Measurements from ENCODE around the gene PRKCB. TPM values are rescaled to one million over a fixed set of nuclear protein-coding genes. Genes with fewer than 3 reads are reported as not detected.
A peak's percentile ranks its signal among the peaks of the same experiment; 100 is the strongest.

PRKCB gene
- total and polyA plus RNA-seq, 2 donors from 2014 or later: 0.62 to 17.8 TPM

DNA sequence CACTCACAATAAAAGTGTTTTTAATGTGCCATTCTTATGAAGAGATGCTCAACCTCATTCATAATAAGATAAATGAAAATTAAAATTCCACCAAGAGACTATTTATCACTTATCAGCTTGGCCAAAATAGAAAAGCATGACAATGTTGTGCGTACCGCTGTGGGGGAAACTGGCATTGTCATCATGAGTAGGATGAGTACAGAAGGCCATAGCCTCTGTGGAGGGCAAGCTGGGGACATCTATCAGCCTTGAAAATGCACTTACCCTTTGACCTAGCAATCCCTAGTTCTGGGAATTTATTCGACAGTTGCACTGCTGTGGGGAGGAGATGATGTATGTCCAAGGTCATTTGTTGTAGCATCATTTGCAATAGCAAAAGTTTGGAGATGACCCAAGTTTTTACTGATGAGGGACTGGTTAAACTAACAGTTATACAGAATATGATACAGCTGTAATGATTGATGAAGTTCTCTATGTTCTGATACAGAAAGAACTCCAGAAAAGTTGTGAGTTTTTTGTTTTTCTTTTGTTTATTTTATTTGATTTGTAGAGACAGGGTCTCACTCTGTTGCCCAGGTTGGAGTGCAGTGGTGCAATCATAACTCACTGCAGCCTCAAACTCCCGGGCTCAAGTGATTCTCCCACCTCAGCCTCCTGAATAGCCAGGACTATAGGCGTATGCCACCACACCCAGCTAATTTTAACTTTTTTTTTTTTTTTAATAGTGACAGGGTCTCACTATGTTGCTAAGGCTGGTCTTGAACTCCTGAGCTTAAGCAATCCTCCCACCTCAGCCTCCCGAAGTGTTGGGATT lies 13.7 kb upstream of the PRKCB start:
- no peak overlapping the region for H3K4me3 ChIP-seq (ENCODE audit: low read length in 3 of 3)
- FAIRE-seq (no peak), DNase-seq (peak in 1 of 5 donors; percentile 12)
- no peaks in the 10 kb centered on the region for H3K4me1 ChIP-seq (ENCODE audit: control insufficient read depth in 2 of 3, insufficient read depth in 2 of 3, low read depth in 1 of 3, low read length in 3 of 3)
- H3K27me3 ChIP-seq (ENCODE audit: control insufficient read depth, insufficient read depth, low read length): no peaks in the 10 kb centered on the region
- H3K9me3 ChIP-seq (ENCODE audit: control insufficient read depth in 2 of 3, insufficient read depth in 1 of 3, low read length in 3 of 3): no peaks in the 10 kb centered on the region
- no peak overlapping the region for H3K27ac ChIP-seq (ENCODE audit: low read depth in 2 of 2, low read length in 2 of 2)
- TF ChIP-seq, protein P1, sequence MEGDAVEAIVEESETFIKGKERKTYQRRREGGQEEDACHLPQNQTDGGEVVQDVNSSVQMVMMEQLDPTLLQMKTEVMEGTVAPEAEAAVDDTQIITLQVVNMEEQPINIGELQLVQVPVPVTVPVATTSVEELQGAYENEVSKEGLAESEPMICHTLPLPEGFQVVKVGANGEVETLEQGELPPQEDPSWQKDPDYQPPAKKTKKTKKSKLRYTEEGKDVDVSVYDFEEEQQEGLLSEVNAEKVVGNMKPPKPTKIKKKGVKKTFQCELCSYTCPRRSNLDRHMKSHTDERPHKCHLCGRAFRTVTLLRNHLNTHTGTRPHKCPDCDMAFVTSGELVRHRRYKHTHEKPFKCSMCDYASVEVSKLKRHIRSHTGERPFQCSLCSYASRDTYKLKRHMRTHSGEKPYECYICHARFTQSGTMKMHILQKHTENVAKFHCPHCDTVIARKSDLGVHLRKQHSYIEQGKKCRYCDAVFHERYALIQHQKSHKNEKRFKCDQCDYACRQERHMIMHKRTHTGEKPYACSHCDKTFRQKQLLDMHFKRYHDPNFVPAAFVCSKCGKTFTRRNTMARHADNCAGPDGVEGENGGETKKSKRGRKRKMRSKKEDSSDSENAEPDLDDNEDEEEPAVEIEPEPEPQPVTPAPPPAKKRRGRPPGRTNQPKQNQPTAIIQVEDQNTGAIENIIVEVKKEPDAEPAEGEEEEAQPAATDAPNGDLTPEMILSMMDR (IDR thresholded peaks at IDR 0.05; ENCODE audit: borderline replicate concordance, extremely low read depth, insufficient read depth): no peak
- no peak overlapping the region for H3K9ac ChIP-seq (ENCODE audit: low read length in 3 of 3)
- intact Hi-C loops (cut with DNase I): no loop called here
- no peaks in the 10 kb centered on the region for H3K36me3 ChIP-seq (ENCODE audit: control insufficient read depth in 2 of 3, insufficient read depth in 3 of 3, low read length in 3 of 3)

- TF ChIP-seq, protein P1 (IDR thresholded peaks at IDR 0.05; ENCODE audit: borderline replicate concordance, extremely low read depth, insufficient read depth): no peak
- intact Hi-C loops (cut with DNase I): no loop called here
- Histone ChIP-seq H3K4me3 (ENCODE audit: low read length in 3 of 3) (peak overlapping the region in 1 of 3 donors; percentile 22), H3K4me1 (ENCODE audit: control insufficient read depth in 2 of 3, insufficient read depth in 2 of 3, low read depth in 1 of 3, low read length in 3 of 3) (no peaks in the 10 kb centered on the region), H3K36me3 (ENCODE audit: control insufficient read depth in 2 of 3, insufficient read depth in 3 of 3, low read length in 3 of 3) (no peaks in the 10 kb centered on the region), H3K9ac (ENCODE audit: low read length in 3 of 3) (no peak overlapping the region), H3K9me3 (ENCODE audit: control insufficient read depth in 2 of 3, insufficient read depth in 1 of 3, low read length in 3 of 3) (peaks cover 0 to under 1% (median 0%) of the 10 kb centered on the region in 3 donors), H3K27me3 (ENCODE audit: control insufficient read depth, insufficient read depth, low read length) (no peaks in the 10 kb centered on the region), H3K27ac (ENCODE audit: low read depth in 2 of 2, low read length in 2 of 2) (no peak overlapping the region)
- FAIRE-seq: peak; percentile 33
- DNase-seq: peak in 3 of 5 donors; percentile 57 to 87 (median 79)
Measured at GRCh38 chr16:23823475-23824384, 12.1 kb upstream of the PRKCB start.

- intact Hi-C loops (cut with DNase I): no loop called here
- Histone ChIP-seq H3K4me1 (ENCODE audit: control insufficient read depth in 2 of 3, insufficient read depth in 2 of 3, low read depth in 1 of 3, low read length in 3 of 3) (no peaks in the 10 kb centered on the region), H3K4me3 (ENCODE audit: low read length in 3 of 3) (no peak overlapping the region), H3K27me3 (ENCODE audit: control insufficient read depth, insufficient read depth, low read length) (no peaks in the 10 kb centered on the region), H3K9me3 (ENCODE audit: control insufficient read depth in 2 of 3, insufficient read depth in 1 of 3, low read length in 3 of 3) (peaks cover 0 to 3% (median 0%) of the 10 kb centered on the region in 3 donors), H3K9ac (ENCODE audit: low read length in 3 of 3) (no peak overlapping the region), H3K36me3 (ENCODE audit: control insufficient read depth in 2 of 3, insufficient read depth in 3 of 3, low read length in 3 of 3) (no peaks in the 10 kb centered on the region), H3K27ac (ENCODE audit: low read depth in 2 of 2, low read length in 2 of 2) (no peak overlapping the region)
- TF ChIP-seq, protein P1 (IDR thresholded peaks at IDR 0.05; ENCODE audit: borderline replicate concordance, extremely low read depth, insufficient read depth): no peak
- DNase-seq (no peak), FAIRE-seq (no peak)
Measured at GRCh38 chr16:23824909-23825308, 10.9 kb upstream of the PRKCB start.

All from kidney (tissue), 14 donors.